HG02885 (cell line): Measurements from ENCODE around the gene SYNPR.
"Not testable (repeated sequence)": the region's sequence is repeated elsewhere in the genome, so short reads cannot be mapped to it uniquely, and the experiment has no call there.

ENCODE experiments used
- ATAC-seq: cut with Tn5 transposase; IDR thresholded peaks from one replicate; pipeline ENCODE4 v1.9.1; 2021; ENCODE audit warnings: mild to moderate bottlenecking; ENCODE audit not compliant: unreplicated experiment, poor library complexity

Gene SYNPR

GRCh38 chr3:63278171-63279004, at the start of gene SYNPR:
TSS of gene SYNPR (plus strand) at chr3:63278308.
- ATAC-seq = no peak

- ATAC-seq = peak; percentile 89
Observed at GRCh38 chr3:63228677-63229076, 49.4 kb upstream of the SYNPR start.

- ATAC-seq = no peak
Observed at GRCh38 chr3:63230146-63230545, 48.0 kb upstream of the SYNPR start.

- ATAC-seq = no peak
Observed at GRCh38 chr3:63231643-63232042, 46.5 kb upstream of the SYNPR start.

GRCh38 chr3:63232764-63233396, 45.2 kb upstream of the SYNPR start:
- ATAC-seq = no peak

GRCh38 chr3:63240381-63240902, 37.7 kb upstream of the SYNPR start:
- no peak for ATAC-seq

- no peak for ATAC-seq
Observed at GRCh38 chr3:63242124-63242523, 36.0 kb upstream of the SYNPR start.

- no peak for ATAC-seq
Observed at GRCh38 chr3:63244486-63244885, 33.6 kb upstream of the SYNPR start.

- ATAC-seq = no peak
Observed at GRCh38 chr3:63245726-63246241, 32.3 kb upstream of the SYNPR start.

GRCh38 chr3:63248015-63248414, 30.1 kb upstream of the SYNPR start:
- no peak for ATAC-seq

- ATAC-seq = no peak
Observed at GRCh38 chr3:63251499-63251898, 26.6 kb upstream of the SYNPR start.

GRCh38 chr3:63255819-63256218, 22.3 kb upstream of the SYNPR start:
- not testable (repeated sequence) for ATAC-seq

GRCh38 chr3:63264716-63265115, 13.4 kb upstream of the SYNPR start:
- no peak for ATAC-seq

GRCh38 chr3:63274359-63274758, 3.7 kb upstream of the SYNPR start:
- no peak for ATAC-seq

- ATAC-seq = no peak
Observed at GRCh38 chr3:63279005-63279841, 1.1 kb downstream of the SYNPR start.

GRCh38 chr3:63287610-63288009, 9.5 kb downstream of the SYNPR start:
- ATAC-seq = no peak

- ATAC-seq = no peak
Observed at GRCh38 chr3:63290686-63291085, 12.6 kb downstream of the SYNPR start.

- no peak for ATAC-seq
Observed at GRCh38 chr3:63294332-63294731, 16.2 kb downstream of the SYNPR start.

- no peak for ATAC-seq
Observed at GRCh38 chr3:63295356-63295755, 17.2 kb downstream of the SYNPR start.

GRCh38 chr3:63295806-63296205, 17.7 kb downstream of the SYNPR start:
- ATAC-seq = no peak
